Pancreas (tissue), 10 donors: ENCODE measurements around the gene ABHD11. TPM values are rescaled to one million over a fixed set of nuclear protein-coding genes. Genes with fewer than 3 reads are reported as not detected.
A peak's percentile ranks its signal among the peaks of the same experiment; 100 is the strongest.
"Not testable (repeated sequence)": the region's sequence is repeated elsewhere in the genome, so short reads cannot be mapped to it uniquely, and the experiment has no call there.

Source experiments
- ATAC-seq, 4 donors: fragments of 200-7000 bp; cut with Tn5 transposase; one replicate each; pipeline versions ENCODE4 v1.8.0 to v1.9.1; 2020; ENCODE audit warnings: mild to moderate bottlenecking in 4 of 4, moderate library complexity in 4 of 4
- DNase-seq, 6 donors: peaks; one replicate each; pipeline ENCODE4 v3.0.0-alpha.2; 2020
- FAIRE-seq: peaks from 2 replicates; lab custom pipeline; 2012; peaks lifted over from hg19 to GRCh38; lab: Jason Lieb, UNC
- H3K27ac ChIP-seq, 4 donors: fragments of 200-600 bp; sonication (generic); 1 replicate in 3 of 4; 2 replicates in 1 of 4; pipeline versions ENCODE4 v1.5.0 to v1.8.0; 2020
- H3K27me3 ChIP-seq, 4 donors: fragments of 200-600 bp; one replicate each; pipeline ENCODE4 v1.8.0; 2021
- H3K36me3 ChIP-seq, 3 donors: fragments of 200-600 bp; sonication (generic) in 1 of 3; one replicate each; pipeline versions ENCODE4 v1.5.0 to v1.8.0; 2020 to 2021
- H3K4me1 ChIP-seq, 3 donors: fragments of 200-600 bp; one replicate each; pipeline ENCODE4 v1.8.0; 2021
- H3K4me3 ChIP-seq, 4 donors: fragments of 200-600 bp; sonication (generic) in 2 of 4; one replicate each; pipeline versions ENCODE4 v1.5.0 to v1.8.0; 2020 to 2021
- H3K9me3 ChIP-seq, 4 donors: fragments of 200-600 bp; one replicate each; pipeline ENCODE4 v1.8.0; 2021
- WGBS, 2 donors: extraction: QIAGEN DNeasy Blood & Tissue Kit; methylation state at CpG; one replicate each; pipeline ENCODE4 v1.1.7; 2013; 5-methylcytosine and 5-hydroxymethylcytosine counted together
- intact Hi-C, 3 donors: fragments of 100-400 bp; cut with DNase I; formaldehyde crosslinking; loops; one replicate each; pipeline versions ENCODE4 v1.11.1 to v1.14.2; 2022
- polyA plus RNA-seq, 2 donors: library from polyadenylated mRNA; stranded (reverse); fragments of 200-250 nt; gene quantifications; one replicate each; pipeline ENCODE4 v1.2.3, GENCODE V29; 2013
- total RNA-seq, 6 donors: library from RNA; stranded (reverse); fragmentation: NEBNext Ultra II Directional in 4 of 6; extraction: Animal tissue kit (Norgen Biotek cat#: 25700) in 4 of 6; gene quantifications; one replicate each; pipeline versions ENCODE4 v1.2.1 to v1.2.4, GENCODE V29; 2021 to 2023
- TF ChIP-seq, protein P1 (sequence below), 4 donors: fragments of 200-600 bp; sonication (generic) in 3 of 4; IDR thresholded peaks; one replicate each; pipeline versions ENCODE4 v1.5.0 to v1.8.0; 2021; ENCODE audit warnings: antibody characterized with exemption in 4 of 4
- donor health status: healthy with polysubstance abuse.
- donor health status: DM: no; HTN: no; CAD: no; lungs with moderate emphysema.
- donor health status: DM: no; HTN: no; CAD: no.
- donor health status: control.
- donor health status: control.
- donor health status: Bipolar disorder and iron deficiency.
- donor health status: DM: yes; HTN: yes; CAD: no.
- donor health status: DM: no; HTN: no; CAD: no.
- donor health status: DM: no; HTN: no; CAD: no.
- donor health status: DM: yes; HTN: yes; CAD: no.

The ABHD11 gene
- total and polyA plus RNA-seq, 8 donors: 16.0 to 95.2 (median 24.3) TPM

GRCh38 chr7:73717991-73718405 is 20.6 kb downstream of the ABHD11 start:
- no peaks in the 10 kb centered on the region for H3K36me3 ChIP-seq
- DNase-seq: no peak
- peaks cover 0 to 11% (median 4%) of the 10 kb centered on the region in 3 donors for H3K4me1 ChIP-seq
- 77 to 81% methylated on average over 10 of the region's 10 CpGs for WGBS, 2 donors
- ATAC-seq: no peak
- H3K4me3 ChIP-seq: peak overlapping the region in 1 of 4 donors; percentile 94
- TF ChIP-seq, protein P1, sequence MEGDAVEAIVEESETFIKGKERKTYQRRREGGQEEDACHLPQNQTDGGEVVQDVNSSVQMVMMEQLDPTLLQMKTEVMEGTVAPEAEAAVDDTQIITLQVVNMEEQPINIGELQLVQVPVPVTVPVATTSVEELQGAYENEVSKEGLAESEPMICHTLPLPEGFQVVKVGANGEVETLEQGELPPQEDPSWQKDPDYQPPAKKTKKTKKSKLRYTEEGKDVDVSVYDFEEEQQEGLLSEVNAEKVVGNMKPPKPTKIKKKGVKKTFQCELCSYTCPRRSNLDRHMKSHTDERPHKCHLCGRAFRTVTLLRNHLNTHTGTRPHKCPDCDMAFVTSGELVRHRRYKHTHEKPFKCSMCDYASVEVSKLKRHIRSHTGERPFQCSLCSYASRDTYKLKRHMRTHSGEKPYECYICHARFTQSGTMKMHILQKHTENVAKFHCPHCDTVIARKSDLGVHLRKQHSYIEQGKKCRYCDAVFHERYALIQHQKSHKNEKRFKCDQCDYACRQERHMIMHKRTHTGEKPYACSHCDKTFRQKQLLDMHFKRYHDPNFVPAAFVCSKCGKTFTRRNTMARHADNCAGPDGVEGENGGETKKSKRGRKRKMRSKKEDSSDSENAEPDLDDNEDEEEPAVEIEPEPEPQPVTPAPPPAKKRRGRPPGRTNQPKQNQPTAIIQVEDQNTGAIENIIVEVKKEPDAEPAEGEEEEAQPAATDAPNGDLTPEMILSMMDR (IDR thresholded peaks at IDR 0.05): no peak
- H3K9me3 ChIP-seq: no peaks in the 10 kb centered on the region
- H3K27me3 ChIP-seq: no peaks in the 10 kb centered on the region
- intact Hi-C loops: no loop called here
- H3K27ac ChIP-seq: no peak overlapping the region
- FAIRE-seq: no peak

DNA sequence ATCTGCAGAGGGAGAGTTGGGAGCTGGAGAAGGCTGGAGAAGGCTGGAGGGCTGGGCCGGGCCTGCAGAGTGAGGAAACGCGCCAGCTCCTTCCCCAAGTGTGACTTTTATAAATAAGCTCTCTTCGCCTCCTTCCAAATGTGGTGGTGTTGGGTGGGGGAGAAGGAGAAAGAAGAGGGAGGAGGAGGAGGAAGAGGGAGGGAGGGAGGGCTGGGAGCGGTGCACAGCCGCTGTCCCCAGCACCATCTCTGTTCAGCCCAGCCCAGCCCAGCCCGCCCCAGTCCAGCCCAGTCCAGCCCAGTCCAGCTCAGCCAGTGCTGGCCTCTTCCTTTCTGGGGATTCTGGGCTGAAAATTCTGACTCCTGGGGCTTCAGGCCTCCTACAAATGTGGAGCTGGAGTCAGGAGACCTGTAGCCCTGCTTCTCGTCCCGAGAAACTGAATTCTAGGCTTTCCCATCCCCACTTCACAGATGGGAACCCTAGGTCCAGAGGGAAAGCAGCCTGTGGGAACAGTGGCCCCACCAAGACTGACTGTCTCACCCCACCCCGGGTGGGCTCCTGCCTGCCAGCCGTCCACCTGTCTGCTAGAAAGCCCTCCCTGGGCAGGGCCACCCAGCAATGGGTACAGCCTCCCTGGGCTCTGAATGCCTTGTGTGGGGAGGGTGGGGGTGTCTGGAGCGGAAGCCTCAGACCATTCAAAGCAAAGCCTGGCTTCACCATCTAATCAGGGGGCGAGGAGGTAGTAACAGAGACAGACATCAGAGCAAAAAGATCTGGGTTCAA is 21.4 kb downstream of the ABHD11 start:
- H3K27me3 ChIP-seq: no peaks in the 10 kb centered on the region
- intact Hi-C loops: no loop called here
- DNase-seq (no peak), ATAC-seq (no peak), FAIRE-seq (no peak)
- no peaks in the 10 kb centered on the region for H3K9me3 ChIP-seq
- TF ChIP-seq, protein P1 (IDR thresholded peaks at IDR 0.05): no peak
- no peak overlapping the region for H3K27ac ChIP-seq
- H3K4me1 ChIP-seq: peaks cover 0 to 11% (median 4%) of the 10 kb centered on the region in 3 donors
- H3K36me3 ChIP-seq: no peaks in the 10 kb centered on the region
- H3K4me3 ChIP-seq: no peak overlapping the region
- 84 to 87% methylated on average over 13 of the region's 13 CpGs for WGBS, 2 donors

DNA sequence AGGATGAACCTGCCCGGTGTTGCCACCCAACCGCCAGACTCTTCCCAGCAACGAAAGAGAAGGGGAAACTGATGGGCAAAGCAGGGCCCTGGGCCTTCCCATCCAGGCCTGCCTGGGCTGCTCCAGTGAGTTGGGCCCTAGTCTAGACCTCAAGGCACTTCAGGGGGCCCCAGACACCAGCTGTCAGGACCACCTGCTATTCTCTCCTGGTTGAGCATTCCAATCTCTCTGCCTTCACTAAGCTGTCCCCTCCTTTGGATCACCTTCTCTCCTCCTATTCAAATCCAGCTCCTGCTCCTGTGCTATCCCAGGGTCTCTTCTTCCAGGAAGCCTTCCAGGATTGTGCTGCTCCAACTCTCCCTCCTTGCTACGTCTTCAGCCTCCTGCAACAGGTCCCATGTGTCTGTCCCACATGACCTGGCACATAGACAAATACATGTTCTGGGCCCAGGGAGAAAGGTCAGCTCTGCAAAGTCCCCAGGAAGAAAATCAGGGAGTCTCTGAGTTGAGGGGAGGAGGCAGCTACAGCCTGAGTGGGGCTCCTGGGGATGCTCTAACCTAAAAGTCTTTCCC is 22.2 kb downstream of the ABHD11 start:
- TF ChIP-seq, protein P1 (IDR thresholded peaks at IDR 0.05): no peak
- Histone ChIP-seq H3K9me3 (no peaks in the 10 kb centered on the region), H3K27ac (no peak overlapping the region), H3K4me1 (peaks cover 0 to 4% (median 0%) of the 10 kb centered on the region in 3 donors), H3K4me3 (no peak overlapping the region), H3K27me3 (no peaks in the 10 kb centered on the region), H3K36me3 (no peaks in the 10 kb centered on the region)
- FAIRE-seq (no peak), ATAC-seq (no peak), DNase-seq (no peak)
- intact Hi-C loops: no loop called here
- WGBS, 2 donors: 63 to 75% methylated on average over 4 of the region's 4 CpGs

DNA sequence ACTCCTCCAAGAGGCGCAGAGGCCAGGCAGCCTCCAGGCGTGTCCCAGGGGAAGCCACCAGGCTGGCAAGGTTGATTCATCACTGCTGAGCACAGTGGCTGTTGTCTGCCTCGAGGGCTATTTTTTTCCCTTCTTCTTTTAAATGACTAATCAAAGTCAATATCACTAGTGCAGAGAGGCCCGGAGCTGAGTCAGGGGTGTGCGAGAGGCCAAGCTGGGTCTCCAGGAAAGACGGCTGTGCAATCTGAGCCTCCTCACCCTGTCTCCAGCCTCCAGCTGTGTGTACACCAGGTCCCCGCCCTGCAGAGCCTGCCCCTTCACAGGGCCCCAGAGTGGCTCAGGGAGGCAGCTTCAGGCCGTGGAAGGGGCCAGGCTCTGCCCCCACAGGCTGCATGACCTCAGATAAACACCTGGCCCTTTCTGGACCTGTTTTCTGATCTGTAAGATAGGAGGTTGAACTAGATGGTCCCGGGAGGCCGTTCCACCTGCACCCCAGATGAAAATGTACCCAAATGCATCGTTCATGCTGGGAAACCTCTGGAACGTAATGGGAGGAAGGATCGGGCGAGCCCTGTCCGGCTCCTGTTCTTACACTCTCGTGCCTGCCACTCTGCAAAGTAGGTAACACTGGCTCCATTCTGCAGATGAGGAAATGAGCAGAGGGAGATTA is 22.8 kb downstream of the ABHD11 start:
- peak in 3 of 4 donors; percentile 25 to 74 (median 60) for ATAC-seq
- Histone ChIP-seq H3K4me3 (no peak overlapping the region), H3K9me3 (no peaks in the 10 kb centered on the region), H3K4me1 (no peaks in the 10 kb centered on the region), H3K36me3 (no peaks in the 10 kb centered on the region), H3K27ac (no peak overlapping the region), H3K27me3 (no peaks in the 10 kb centered on the region)
- intact Hi-C loops: no loop called here
- FAIRE-seq: no peak
- 73 to 77% methylated on average over 16 of the region's 16 CpGs for WGBS, 2 donors
- TF ChIP-seq, protein P1 (IDR thresholded peaks at IDR 0.05): no peak
- no peak for DNase-seq

DNA sequence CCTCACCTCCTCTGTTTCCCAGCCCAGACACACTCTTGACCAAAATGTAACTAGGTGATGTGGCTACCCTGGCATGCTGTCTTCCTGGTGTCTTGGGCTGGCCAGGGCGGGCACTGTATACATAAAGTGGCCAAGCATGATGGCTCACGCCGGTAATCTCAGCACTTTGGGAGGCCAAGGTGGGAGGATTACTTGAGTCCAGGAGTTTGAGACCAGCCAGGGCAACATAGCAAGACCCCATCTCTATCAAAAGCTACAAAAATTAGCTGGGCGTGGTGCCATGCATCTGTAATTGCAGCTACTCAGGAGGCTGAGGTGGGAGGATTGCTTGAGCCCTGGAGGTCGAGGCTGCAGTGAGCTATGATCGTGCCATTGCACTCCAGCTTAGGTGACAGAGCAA is 25.3 kb downstream of the ABHD11 start:
- H3K4me3 ChIP-seq, intact Hi-C loops, H3K27ac ChIP-seq, FAIRE-seq, DNase-seq, H3K27me3 ChIP-seq, H3K9me3 ChIP-seq, H3K4me1 ChIP-seq, H3K36me3 ChIP-seq, ATAC-seq: not testable (repeated sequence)
- 90 to 93% methylated on average over 6 of the region's 6 CpGs for WGBS, 2 donors
